ENCODE results near the gene MYH9.
"Not testable (repeated sequence)": the region's sequence is repeated elsewhere in the genome, so short reads cannot be mapped to it uniquely, and the experiment has no call there.

MYH9 gene

DNA sequence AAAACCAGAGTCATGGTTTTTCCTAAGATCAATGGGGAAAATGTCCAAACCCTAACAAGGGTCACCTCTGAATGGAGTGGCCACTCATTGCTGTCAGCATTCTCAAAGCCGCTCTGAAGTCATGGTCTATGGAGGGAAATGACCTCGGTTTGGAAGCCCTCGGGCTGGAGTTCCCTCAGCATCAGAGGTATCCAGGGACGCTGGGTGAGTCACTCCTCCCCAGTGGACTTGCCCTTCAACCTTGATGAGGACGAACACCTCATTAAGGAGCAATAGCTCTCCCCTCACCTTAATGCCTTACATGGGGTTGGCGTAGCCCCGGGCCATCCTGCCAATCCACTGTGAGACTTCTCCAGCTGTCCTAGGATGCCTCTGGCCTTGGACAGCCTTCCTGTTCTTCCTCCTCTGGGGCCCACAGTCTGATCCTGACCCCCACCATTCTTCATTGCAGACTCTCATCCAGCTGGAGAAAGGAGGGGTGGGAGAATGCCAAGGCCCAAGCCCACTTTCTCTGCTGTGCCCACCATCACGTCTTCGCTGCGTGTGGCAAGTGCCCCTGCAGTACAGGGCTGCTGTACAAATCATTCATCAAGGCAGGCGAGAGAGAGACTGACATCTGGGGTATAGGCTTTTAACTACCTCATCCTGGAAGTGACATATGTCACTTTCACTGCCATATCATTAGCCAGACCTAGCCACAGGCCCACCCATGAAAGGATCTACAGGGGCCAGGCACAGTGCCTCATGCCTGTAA, 25.4 kb upstream of the MYH9 start:
- no peak for DNase-seq

DNA sequence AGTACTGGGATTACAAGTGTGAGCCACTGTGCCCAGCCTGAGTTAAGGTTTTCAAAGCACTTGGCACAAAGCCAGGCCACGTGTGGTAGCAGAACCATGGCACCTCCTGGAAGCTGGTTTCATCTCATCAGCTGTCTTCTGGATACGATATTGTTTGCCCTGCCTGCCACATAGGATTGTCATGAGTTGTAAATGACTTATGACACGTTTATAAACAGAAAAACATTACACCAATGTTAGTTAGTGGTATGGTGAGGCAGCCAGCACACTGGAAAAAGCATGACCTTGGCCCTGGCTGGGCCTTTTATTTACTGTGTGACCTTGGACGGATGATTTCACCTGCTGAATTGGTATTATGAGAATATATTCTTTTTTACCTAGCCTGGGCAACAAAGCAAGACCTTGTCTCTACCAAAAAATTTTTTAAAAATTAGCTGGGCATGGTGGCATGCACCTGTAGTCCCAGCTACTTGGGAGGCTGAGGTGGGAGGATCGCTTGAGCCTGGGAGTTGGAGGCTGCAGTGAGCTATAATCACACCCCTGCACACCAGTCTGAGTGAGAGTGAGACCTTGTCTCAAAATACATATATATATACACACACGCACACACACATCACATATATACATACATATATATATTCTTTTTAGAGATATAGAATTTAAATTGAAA, 24.0 kb upstream of the MYH9 start:
- DNase-seq: peak; percentile 56

DNA sequence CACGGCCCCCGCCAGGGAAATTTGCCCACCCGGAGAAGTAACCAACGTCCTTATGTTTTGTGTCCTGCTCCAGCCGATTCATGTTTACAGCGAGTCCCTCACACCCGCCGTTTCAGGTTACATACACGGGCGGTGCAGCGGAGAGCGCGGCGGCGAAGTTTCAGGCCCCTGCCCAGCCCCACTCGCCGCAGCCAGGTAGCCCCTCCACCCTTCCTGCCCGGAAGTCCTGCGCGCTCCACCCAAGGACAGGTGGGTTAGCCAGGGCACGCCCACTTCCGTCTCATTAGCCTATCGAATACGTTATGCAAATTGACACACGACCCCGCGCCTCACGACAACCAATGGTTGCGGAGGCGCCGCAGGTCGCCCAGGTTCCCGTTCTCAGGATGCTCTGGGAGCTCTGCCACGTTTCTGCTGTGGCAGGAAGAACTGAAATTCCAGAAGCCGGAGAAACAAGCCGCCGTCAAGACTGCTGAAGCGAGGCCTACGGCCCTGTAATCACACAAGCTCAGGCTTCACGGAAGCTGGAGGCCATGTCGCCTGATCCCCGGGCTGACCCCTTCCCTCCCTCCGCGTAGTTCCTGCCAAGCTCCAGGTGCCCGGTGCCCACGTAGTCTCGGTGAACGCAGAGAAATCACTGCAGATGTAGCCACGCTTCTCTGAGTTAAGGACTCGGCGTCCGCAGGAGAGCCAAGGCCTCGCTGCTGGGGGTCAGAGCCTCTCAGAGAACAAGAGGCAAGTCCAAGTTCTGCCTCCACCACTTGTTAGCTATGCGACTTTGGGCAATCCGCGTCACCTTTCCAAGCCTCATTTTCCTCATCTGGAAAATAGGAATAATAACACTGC, 22.4 kb upstream of the MYH9 start:
- peak; percentile 80 for DNase-seq

- DNase-seq: not testable (repeated sequence)
Observed at GRCh38 chr22:36409554-36409910, 21.8 kb upstream of the MYH9 start.

- DNase-seq: no peak
Observed at GRCh38 chr22:36409056-36409455, 21.3 kb upstream of the MYH9 start.

DNA sequence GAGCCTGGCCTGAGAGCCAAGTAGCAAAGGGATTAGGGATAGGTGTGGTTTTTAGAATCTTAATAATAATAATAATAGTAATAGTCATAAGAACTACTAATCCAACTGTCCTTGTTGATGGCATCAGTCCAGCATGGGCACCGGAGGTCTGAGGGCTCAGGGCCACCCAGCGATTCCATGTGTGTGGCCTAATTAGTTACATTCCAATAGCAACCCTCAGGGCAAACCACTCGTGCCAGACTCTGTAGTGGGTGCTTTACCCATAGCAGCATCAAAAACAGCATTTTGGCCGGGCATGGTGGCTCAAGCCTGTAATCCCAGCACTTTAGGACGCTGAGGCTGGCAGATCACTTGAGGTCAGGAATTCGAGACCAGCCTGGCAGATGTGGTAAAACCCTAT, 19.0 kb upstream of the MYH9 start:
- no peak for DNase-seq

DNA sequence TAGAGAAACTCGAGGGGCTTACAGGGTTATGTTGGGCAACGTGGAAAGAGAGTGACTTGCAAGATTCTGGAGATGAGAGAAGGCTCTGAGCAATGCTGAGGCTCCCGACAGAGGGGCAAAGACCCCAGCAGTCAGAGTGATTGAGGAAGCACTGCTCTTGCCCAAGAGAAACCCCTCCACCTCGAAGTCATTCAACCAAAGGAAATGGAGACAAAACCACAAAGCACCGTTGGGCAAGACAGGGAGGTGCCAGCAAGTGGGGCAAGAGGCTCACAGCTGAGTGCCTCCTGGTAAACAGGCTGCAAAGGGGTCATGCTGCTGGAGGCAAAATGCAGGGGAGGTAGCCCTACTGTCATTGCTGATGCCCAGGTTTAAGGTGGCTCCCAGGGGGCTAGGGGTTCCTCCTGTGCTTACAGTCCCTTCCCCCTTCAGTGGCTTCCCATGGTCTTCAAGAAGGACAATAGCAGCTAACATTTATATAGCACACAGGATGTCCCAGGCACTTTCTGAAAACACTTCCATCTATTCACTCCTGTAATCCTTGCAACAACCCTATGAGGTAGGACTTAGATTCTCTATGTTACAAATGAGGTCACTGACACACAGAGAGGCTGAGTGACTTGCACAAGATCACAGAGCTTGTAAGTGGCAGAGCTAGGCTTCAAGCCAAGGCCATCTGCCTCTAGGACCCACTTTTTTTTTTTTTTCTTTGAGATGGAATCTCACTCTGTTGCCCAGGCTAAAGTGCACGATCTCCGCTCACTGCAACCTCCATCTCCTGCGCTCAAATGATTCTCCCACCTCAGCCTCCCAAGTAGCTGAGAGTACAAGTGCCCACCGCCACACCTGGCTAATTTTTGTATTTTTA, 18.1 kb upstream of the MYH9 start:
- peak; percentile 74 for DNase-seq

GRCh38 chr22:36405221-36405661, 17.5 kb upstream of the MYH9 start:
- DNase-seq: peak; percentile 55

DNA sequence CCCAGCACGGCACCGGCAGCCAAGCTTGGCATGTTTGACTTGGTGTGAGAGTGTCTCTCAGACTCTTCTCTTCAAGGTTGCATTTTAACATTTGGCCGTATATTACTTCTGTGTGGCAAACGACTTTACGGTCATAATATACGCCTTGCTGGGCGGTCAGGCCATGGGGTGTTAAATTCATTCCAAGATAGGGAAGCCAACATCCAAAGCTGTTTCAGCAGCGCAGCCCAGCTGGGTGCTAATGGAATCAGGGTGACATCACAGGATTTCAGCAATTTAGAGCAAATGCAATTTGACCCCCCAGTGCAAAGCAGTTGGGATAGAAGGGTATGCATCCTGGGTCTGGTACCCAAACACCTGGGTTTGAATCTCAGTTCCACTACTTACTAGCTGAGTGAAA, 16.7 kb upstream of the MYH9 start:
- no peak for DNase-seq

DNA sequence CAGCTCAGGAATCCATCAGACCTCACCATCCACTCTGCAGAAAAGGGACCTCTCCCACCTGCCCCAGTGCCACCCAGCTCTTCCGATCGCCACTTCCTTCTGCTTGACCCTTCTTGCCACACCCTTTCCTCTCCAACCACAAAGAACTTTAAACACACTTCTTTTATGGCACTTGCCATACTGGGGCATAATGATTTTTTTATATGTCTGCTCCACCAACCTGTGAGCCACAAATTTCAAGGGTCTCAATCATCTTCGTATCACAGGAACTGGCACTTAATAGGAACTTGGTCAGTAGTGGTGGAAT, 11.7 kb upstream of the MYH9 start:
- DNase-seq: no peak

- no peak for DNase-seq
Observed at GRCh38 chr22:36398601-36399471, 11.1 kb upstream of the MYH9 start.

GRCh38 chr22:36397131-36398093, 9.6 kb upstream of the MYH9 start:
- no peak for DNase-seq

GRCh38 chr22:36395915-36396314, 8.1 kb upstream of the MYH9 start:
- no peak for DNase-seq

GRCh38 chr22:36395055-36395849, 7.5 kb upstream of the MYH9 start:
- no peak for DNase-seq

- no peak for DNase-seq
Observed at GRCh38 chr22:36391638-36392037, 3.9 kb upstream of the MYH9 start.

DNA sequence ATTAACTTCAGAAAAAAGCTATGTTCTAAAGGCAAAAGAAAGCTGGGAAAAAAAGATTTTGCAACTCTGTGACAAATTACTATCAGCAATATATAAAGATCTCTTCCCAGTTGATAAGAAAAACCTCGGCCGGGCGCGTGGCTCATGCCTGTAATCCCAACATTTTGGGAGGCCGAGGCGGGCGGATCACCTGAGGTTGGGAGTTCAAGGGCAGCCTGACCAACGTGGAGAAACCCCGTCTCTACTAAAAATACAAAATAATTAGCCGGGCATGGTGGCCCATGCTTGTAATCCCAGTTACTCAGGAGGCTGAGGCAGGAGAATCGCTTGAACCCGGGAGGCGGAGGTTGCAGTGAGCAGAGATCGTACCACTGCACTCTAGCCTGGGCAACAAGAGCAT, 1.4 kb upstream of the MYH9 start:
- not testable (repeated sequence) for DNase-seq

- DNase-seq: no peak
Observed at GRCh38 chr22:36387709-36387958, 133 bp downstream of the MYH9 start.

DNA sequence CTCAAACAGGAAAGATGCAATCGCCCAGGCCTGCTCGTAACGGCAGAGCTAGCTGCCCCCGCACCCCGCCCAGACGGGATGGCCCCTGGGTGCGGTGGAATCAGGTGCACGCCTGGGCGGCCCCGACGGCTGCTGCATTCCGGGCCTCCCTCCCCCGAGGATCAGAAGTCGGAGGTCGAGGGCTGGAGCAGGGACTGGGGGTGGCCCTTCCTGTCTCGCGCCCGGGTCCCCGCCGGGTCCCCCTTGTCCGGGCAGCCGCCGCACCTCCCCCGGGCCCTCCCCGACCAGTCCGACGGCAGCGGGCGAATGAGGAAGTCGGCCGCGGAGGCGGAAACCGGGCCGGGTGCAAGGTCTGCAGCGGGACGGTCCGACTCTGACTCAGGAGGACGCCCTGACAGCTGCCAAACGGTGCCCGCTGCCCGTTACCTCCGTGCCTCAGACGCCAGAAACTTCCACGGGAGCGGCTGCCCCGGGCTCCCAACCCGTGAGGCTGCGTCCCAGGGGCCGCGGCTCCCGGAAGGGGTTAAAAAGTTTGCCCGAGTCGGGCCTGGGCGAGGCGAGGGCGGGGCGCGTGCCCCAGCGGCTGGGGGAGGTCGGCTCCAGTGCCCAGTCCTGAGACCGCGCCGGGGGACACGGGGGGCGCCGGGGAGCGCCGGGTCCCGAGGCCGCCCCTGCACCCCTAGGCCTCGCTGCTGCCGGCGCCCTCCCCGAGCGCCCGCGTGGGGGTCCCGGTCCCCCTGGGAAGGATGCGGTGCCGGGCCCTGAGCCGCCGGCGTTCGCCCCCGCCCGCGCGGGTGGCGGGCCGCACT, 663 bp downstream of the MYH9 start:
- no peak for DNase-seq

- DNase-seq: peak; percentile 61
Observed at GRCh38 chr22:36386351-36386899, 1.3 kb downstream of the MYH9 start.

Measured in CD4-positive, alpha-beta T cell treated with Interleukin-12 subunit alpha and Interleukin-12 subunit beta, for 1 hour (primary cell).